Osteoblast (primary cell): Measurements from ENCODE around the gene RAB31. TPM values are rescaled to one million over a fixed set of nuclear protein-coding genes. Genes with fewer than 3 reads are reported as not detected.
A peak's percentile ranks its signal among the peaks of the same experiment; 100 is the strongest.

Experiments used
- DNase-seq: peaks from one replicate; pipeline ENCODE4 v3.0.0; 2011; ENCODE audit warnings: low spot score, mixed read lengths; ENCODE audit not compliant: insufficient read length; ENCODE audit errors: missing footprints
- H2AFZ ChIP-seq: 2 replicates; pipeline ENCODE4 v1.6.0; 2011; ENCODE audit warnings: mild to moderate bottlenecking, low read length
- H3K27ac ChIP-seq: 2 replicates; pipeline ENCODE4 v1.5.1; 2011; ENCODE audit warnings: mild to moderate bottlenecking, low read depth, low read length, moderate library complexity
- H3K27me3 ChIP-seq: 2 replicates; pipeline ENCODE4 v1.6.0; 2012; ENCODE audit warnings: mild to moderate bottlenecking, control low read depth, inconsistent platforms, low read length, moderate library complexity; ENCODE audit not compliant: insufficient read depth
- H3K36me3 ChIP-seq: 2 replicates; pipeline ENCODE4 v1.5.1; 2011; ENCODE audit warnings: mild to moderate bottlenecking, low read length, control low read depth, moderate library complexity; ENCODE audit not compliant: insufficient read depth
- H3K4me1 ChIP-seq: 2 replicates; pipeline ENCODE4 v1.5.1; 2011; ENCODE audit warnings: mild to moderate bottlenecking, low read length, control low read depth, moderate library complexity; ENCODE audit not compliant: insufficient read depth
- H3K4me2 ChIP-seq: 2 replicates; pipeline ENCODE4 v1.6.0; 2011; ENCODE audit warnings: mild to moderate bottlenecking, low read length; ENCODE audit not compliant: insufficient read depth
- H3K4me3 ChIP-seq: fragments of 200-600 bp; sonication (generic); 3 replicates; pipeline ENCODE4 v1.5.1; 2012; ENCODE audit warnings: mild to moderate bottlenecking, low read length, inconsistent platforms; ENCODE audit not compliant: insufficient read depth
- H3K79me2 ChIP-seq: 2 replicates; pipeline ENCODE4 v1.6.0; 2012; ENCODE audit warnings: mild to moderate bottlenecking, low read length, control low read depth, inconsistent platforms; ENCODE audit not compliant: insufficient read depth
- H3K9me3 ChIP-seq: 2 replicates; pipeline ENCODE4 v1.5.1; 2011; ENCODE audit warnings: low read depth, low read length, control low read depth
- H4K20me1 ChIP-seq: 2 replicates; pipeline ENCODE4 v1.6.0; 2012; ENCODE audit warnings: mild to moderate bottlenecking, low read length, control low read depth; ENCODE audit not compliant: insufficient read depth
- CTCF ChIP-seq: IDR thresholded peaks from 2 replicates; pipeline ENCODE4 v1.5.1; 2011; ENCODE audit warnings: mild to moderate bottlenecking, low read depth, low read length, moderate library complexity; ENCODE audit errors: extremely low read depth
- total RNA-seq: library from RNA; depleted of rRNA; stranded (reverse); fragments of >200 nt; gene quantifications from 2 replicates; pipeline ENCODE4 v1.2.3, GENCODE V29; 2012

RAB31 gene
- total RNA-seq, 1 donor: 120 TPM

- Histone ChIP-seq H3K4me3 (no peak overlapping the region), H3K4me1 (no peaks in the 10 kb centered on the region), H3K9me3 (no peaks in the 10 kb centered on the region), H3K36me3 (no peaks in the 10 kb centered on the region), H4K20me1 (no peaks in the 10 kb centered on the region), H3K27me3 (no peaks in the 10 kb centered on the region), H2AFZ (no peak overlapping the region), H3K4me2 (no peak overlapping the region), H3K79me2 (no peaks in the 10 kb centered on the region), H3K27ac (no peak overlapping the region)
- no peak for TF ChIP-seq CTCF
- no peak for DNase-seq
These were observed 13.9 kb upstream of the RAB31 start for GRCh38 chr18:9694174-9694573.

- TF ChIP-seq CTCF: no peak
- no peaks in the 10 kb centered on the region for H3K79me2 ChIP-seq
- no peaks in the 10 kb centered on the region for H4K20me1 ChIP-seq
- H3K4me1 ChIP-seq: no peaks in the 10 kb centered on the region
- no peak for DNase-seq
- no peak overlapping the region for H3K27ac ChIP-seq
- H3K36me3 ChIP-seq: no peaks in the 10 kb centered on the region
- no peak overlapping the region for H2AFZ ChIP-seq
- no peaks in the 10 kb centered on the region for H3K9me3 ChIP-seq
- H3K4me3 ChIP-seq: no peak overlapping the region
- H3K27me3 ChIP-seq: no peaks in the 10 kb centered on the region
- no peak overlapping the region for H3K4me2 ChIP-seq
These were observed 13.1 kb upstream of the RAB31 start for GRCh38 chr18:9694952-9695495.

GRCh38 chr18:9695605-9696004 is 12.5 kb upstream of the RAB31 start:
- no peaks in the 10 kb centered on the region for H3K79me2 ChIP-seq
- no peak overlapping the region for H3K27ac ChIP-seq
- H3K9me3 ChIP-seq: no peaks in the 10 kb centered on the region
- H3K4me1 ChIP-seq: no peaks in the 10 kb centered on the region
- no peak overlapping the region for H3K4me3 ChIP-seq
- H3K27me3 ChIP-seq: no peaks in the 10 kb centered on the region
- DNase-seq: no peak
- no peak for TF ChIP-seq CTCF
- H3K36me3 ChIP-seq: no peaks in the 10 kb centered on the region
- H4K20me1 ChIP-seq: no peaks in the 10 kb centered on the region
- H3K4me2 ChIP-seq: no peak overlapping the region
- peak overlapping the region; percentile 20 for H2AFZ ChIP-seq

- no peak for DNase-seq
- Histone ChIP-seq H3K9me3 (no peaks in the 10 kb centered on the region), H3K79me2 (no peaks in the 10 kb centered on the region), H3K36me3 (no peaks in the 10 kb centered on the region), H2AFZ (peak overlapping the region; percentile 20), H3K4me3 (no peak overlapping the region), H3K27me3 (no peaks in the 10 kb centered on the region), H3K4me2 (no peak overlapping the region), H3K4me1 (no peaks in the 10 kb centered on the region), H3K27ac (no peak overlapping the region), H4K20me1 (no peaks in the 10 kb centered on the region)
- TF ChIP-seq CTCF: no peak
These were observed 12.0 kb upstream of the RAB31 start for GRCh38 chr18:9696112-9696511.
